HEK293 (cell line): ENCODE data around the gene MYOZ1.

Experiments
- CTCF ChIA-PET: fragments of 350-600 bp; formaldehyde crosslinking; extraction: SDS; loops from one replicate; lab custom pipeline; 2021; ENCODE audit warnings: antibody characterized with exemption; lab: Yijun Ruan, JAX
- POLR2A ChIA-PET: fragments of 300-600 bp; formaldehyde crosslinking; extraction: SDS; loops from one replicate; lab custom pipeline; 2020; ENCODE audit warnings: antibody characterized with exemption, inconsistent platforms; lab: Yijun Ruan, JAX
- H3K27ac ChIP-seq: fragments of 200-500 bp; sonication (Bioruptor generic); 2 replicates; pipeline ENCODE4 v1.5.1; 2014; ENCODE audit warnings: low read depth, low read length, control low read depth, inconsistent platforms; ENCODE audit errors: extremely low read depth
- H3K36me3 ChIP-seq, 2 experiments: fragments of 200-500 bp in 1 of 2; sonication (Bioruptor generic) in 1 of 2; 1 replicate in 1 of 2; 2 replicates in 1 of 2; pipeline ENCODE4 v1.5.1; 2014 to 2017; ENCODE audit warnings: inconsistent platforms in 2 of 2, low read length in 2 of 2; ENCODE audit not compliant: control insufficient read depth in 2 of 2, insufficient read depth in 1 of 2
- H3K4me1 ChIP-seq: fragments of 200-500 bp; sonication (Bioruptor generic); 2 replicates; pipeline ENCODE4 v1.5.1; 2014; ENCODE audit warnings: mild to moderate bottlenecking, low read length, inconsistent platforms; ENCODE audit not compliant: control insufficient read depth, insufficient read depth
- H3K4me3 ChIP-seq: 2 replicates; pipeline ENCODE4 v1.5.1; 2011; ENCODE audit warnings: low read depth, mild to moderate bottlenecking, control low read depth, low read length, moderate library complexity
- H3K9me3 ChIP-seq: fragments of 200-500 bp; sonication (Bioruptor generic); 2 replicates; pipeline ENCODE4 v1.5.1; 2014; ENCODE audit warnings: low read depth, low read length, inconsistent platforms; ENCODE audit not compliant: control insufficient read depth, insufficient read depth
- GLI2 ChIP-seq: fragments of 450-650 bp; formaldehyde crosslinking; IDR thresholded peaks from 2 replicates; pipeline ENCODE4; 2017; ENCODE audit warnings: missing biosample characterization, missing genetic modification characterization, low read depth, borderline replicate concordance
- KLF10 ChIP-seq: fragments of 450-650 bp; IDR thresholded peaks from 2 replicates; pipeline ENCODE4 v1.5.1; 2018; ENCODE audit warnings: missing biosample characterization, mild to moderate bottlenecking, missing genetic modification characterization
- YY2 ChIP-seq: fragments of 450-650 bp; formaldehyde crosslinking; IDR thresholded peaks from 2 replicates; pipeline ENCODE4 v1.5.1; 2016; ENCODE audit warnings: missing biosample characterization, missing genetic modification characterization
- ZFP3 ChIP-seq: fragments of 450-650 bp; formaldehyde crosslinking; IDR thresholded peaks from 2 replicates; pipeline ENCODE4 v1.5.1; 2016; ENCODE audit warnings: low read depth, missing biosample characterization, missing genetic modification characterization
- ZFP69B ChIP-seq: fragments of 450-650 bp; formaldehyde crosslinking; IDR thresholded peaks from 2 replicates; pipeline ENCODE4 v1.5.1; 2016; ENCODE audit warnings: missing biosample characterization, missing genetic modification characterization
- ZNF292 ChIP-seq: fragments of 450-650 bp; formaldehyde crosslinking; IDR thresholded peaks from 2 replicates; pipeline ENCODE4 v1.5.1; 2016; ENCODE audit warnings: low read depth, missing biosample characterization, missing genetic modification characterization, borderline replicate concordance
- ZNF366 ChIP-seq: fragments of 450-650 bp; formaldehyde crosslinking; conservative IDR thresholded peaks from 2 replicates; pipeline ENCODE4 v1.5.1; 2016; ENCODE audit warnings: missing biosample characterization, missing genetic modification characterization
- ZNF37A ChIP-seq: fragments of 450-650 bp; IDR thresholded peaks from 2 replicates; pipeline ENCODE4 v1.5.1; 2018; ENCODE audit warnings: missing biosample characterization, missing genetic modification characterization
- ZNF404 ChIP-seq: fragments of 450-650 bp; formaldehyde crosslinking; IDR thresholded peaks from 2 replicates; pipeline ENCODE4 v1.5.1; 2017; ENCODE audit warnings: missing biosample characterization, missing genetic modification characterization
- ZNF433 ChIP-seq: fragments of 450-650 bp; formaldehyde crosslinking; IDR thresholded peaks from 2 replicates; pipeline ENCODE4 v1.5.1; 2016; ENCODE audit warnings: missing biosample characterization, missing genetic modification characterization, low read depth
- ZNF548 ChIP-seq: fragments of 450-650 bp; formaldehyde crosslinking; IDR thresholded peaks from 2 replicates; pipeline ENCODE4 v1.5.1; 2016; ENCODE audit warnings: missing biosample characterization, missing genetic modification characterization
- ZNF610 ChIP-seq: fragments of 450-650 bp; formaldehyde crosslinking; IDR thresholded peaks from 2 replicates; pipeline ENCODE4 v1.5.1; 2016; ENCODE audit warnings: missing biosample characterization, missing genetic modification characterization, borderline replicate concordance
- ZNF777 ChIP-seq: fragments of 450-650 bp; formaldehyde crosslinking; IDR thresholded peaks from 2 replicates; pipeline ENCODE4 v1.5.1; 2017; ENCODE audit warnings: missing biosample characterization, missing genetic modification characterization, borderline replicate concordance
- ZNF792 ChIP-seq: fragments of 450-650 bp; formaldehyde crosslinking; IDR thresholded peaks from 2 replicates; pipeline ENCODE4 v1.5.1; 2016; ENCODE audit warnings: missing biosample characterization, missing genetic modification characterization
- ZNF837 ChIP-seq: fragments of 450-650 bp; formaldehyde crosslinking; IDR thresholded peaks from 2 replicates; pipeline ENCODE4 v1.5.1; 2016; ENCODE audit warnings: missing biosample characterization, missing genetic modification characterization
- TF ChIP-seq, protein P1 (sequence below): IDR thresholded peaks from 2 replicates; pipeline ENCODE4 v1.6.1; 2011; ENCODE audit warnings: mild to moderate bottlenecking, low read depth, low read length, borderline replicate concordance
- TF ChIP-seq, protein P2 (sequence below): fragments of 450-650 bp; formaldehyde crosslinking; IDR thresholded peaks from 2 replicates; pipeline ENCODE4 v1.5.1; 2016; ENCODE audit warnings: missing biosample characterization, missing genetic modification characterization, borderline replicate concordance
- TF ChIP-seq, protein P3 (sequence below): fragments of 450-650 bp; formaldehyde crosslinking; IDR thresholded peaks from 2 replicates; pipeline ENCODE4; 2016; ENCODE audit warnings: missing biosample characterization, missing genetic modification characterization
- TF ChIP-seq, protein P4 (sequence below): fragments of 450-650 bp; IDR thresholded peaks from 2 replicates; pipeline ENCODE4 v1.5.1; 2018; ENCODE audit warnings: missing biosample characterization, missing genetic modification characterization

MYOZ1 gene

DNA sequence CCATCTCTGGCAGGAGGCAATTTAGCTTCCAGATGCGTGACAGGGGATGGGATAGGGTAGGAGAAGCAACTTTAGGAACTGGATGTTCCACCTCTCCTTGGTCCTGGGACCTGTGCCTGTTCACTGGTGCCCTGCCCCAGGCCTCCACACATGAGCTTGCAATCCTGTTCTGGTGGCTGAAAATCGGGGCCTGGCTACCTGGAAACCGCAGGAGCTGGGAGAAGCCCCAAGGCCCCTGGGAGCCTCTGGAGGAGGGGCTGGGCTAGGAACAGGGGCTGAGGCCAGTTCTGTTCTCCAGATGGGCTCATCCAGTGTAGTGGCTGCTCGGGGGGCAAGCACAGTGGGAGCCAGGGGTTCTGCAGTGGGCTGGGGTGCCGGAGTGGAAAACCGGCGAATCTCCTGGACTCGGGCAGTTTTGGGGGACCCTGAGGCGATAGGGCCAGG lies 5.3 kb upstream of the MYOZ1 start:
- Histone ChIP-seq H3K27ac (no peak overlapping the region), H3K4me1 (no peaks in the 10 kb centered on the region), H3K4me3 (no peak overlapping the region), H3K9me3 (no peaks in the 10 kb centered on the region), H3K36me3 (no peaks in the 10 kb centered on the region)
- TF ChIP-seq, protein P1, sequence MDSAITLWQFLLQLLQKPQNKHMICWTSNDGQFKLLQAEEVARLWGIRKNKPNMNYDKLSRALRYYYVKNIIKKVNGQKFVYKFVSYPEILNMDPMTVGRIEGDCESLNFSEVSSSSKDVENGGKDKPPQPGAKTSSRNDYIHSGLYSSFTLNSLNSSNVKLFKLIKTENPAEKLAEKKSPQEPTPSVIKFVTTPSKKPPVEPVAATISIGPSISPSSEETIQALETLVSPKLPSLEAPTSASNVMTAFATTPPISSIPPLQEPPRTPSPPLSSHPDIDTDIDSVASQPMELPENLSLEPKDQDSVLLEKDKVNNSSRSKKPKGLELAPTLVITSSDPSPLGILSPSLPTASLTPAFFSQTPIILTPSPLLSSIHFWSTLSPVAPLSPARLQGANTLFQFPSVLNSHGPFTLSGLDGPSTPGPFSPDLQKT = no peak
- TF ChIP-seq YY2 (tag by site-specific recombination) (no peak), ZNF37A (tag by site-specific recombination) (no peak), ZNF792 (no peak)
- TF ChIP-seq, protein P2, sequence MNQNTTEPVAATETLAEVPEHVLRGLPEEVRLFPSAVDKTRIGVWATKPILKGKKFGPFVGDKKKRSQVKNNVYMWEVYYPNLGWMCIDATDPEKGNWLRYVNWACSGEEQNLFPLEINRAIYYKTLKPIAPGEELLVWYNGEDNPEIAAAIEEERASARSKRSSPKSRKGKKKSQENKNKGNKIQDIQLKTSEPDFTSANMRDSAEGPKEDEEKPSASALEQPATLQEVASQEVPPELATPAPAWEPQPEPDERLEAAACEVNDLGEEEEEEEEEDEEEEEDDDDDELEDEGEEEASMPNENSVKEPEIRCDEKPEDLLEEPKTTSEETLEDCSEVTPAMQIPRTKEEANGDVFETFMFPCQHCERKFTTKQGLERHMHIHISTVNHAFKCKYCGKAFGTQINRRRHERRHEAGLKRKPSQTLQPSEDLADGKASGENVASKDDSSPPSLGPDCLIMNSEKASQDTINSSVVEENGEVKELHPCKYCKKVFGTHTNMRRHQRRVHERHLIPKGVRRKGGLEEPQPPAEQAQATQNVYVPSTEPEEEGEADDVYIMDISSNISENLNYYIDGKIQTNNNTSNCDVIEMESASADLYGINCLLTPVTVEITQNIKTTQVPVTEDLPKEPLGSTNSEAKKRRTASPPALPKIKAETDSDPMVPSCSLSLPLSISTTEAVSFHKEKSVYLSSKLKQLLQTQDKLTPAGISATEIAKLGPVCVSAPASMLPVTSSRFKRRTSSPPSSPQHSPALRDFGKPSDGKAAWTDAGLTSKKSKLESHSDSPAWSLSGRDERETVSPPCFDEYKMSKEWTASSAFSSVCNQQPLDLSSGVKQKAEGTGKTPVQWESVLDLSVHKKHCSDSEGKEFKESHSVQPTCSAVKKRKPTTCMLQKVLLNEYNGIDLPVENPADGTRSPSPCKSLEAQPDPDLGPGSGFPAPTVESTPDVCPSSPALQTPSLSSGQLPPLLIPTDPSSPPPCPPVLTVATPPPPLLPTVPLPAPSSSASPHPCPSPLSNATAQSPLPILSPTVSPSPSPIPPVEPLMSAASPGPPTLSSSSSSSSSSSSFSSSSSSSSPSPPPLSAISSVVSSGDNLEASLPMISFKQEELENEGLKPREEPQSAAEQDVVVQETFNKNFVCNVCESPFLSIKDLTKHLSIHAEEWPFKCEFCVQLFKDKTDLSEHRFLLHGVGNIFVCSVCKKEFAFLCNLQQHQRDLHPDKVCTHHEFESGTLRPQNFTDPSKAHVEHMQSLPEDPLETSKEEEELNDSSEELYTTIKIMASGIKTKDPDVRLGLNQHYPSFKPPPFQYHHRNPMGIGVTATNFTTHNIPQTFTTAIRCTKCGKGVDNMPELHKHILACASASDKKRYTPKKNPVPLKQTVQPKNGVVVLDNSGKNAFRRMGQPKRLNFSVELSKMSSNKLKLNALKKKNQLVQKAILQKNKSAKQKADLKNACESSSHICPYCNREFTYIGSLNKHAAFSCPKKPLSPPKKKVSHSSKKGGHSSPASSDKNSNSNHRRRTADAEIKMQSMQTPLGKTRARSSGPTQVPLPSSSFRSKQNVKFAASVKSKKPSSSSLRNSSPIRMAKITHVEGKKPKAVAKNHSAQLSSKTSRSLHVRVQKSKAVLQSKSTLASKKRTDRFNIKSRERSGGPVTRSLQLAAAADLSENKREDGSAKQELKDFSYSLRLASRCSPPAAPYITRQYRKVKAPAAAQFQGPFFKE (tag by site-specific recombination) = no peak
- POLR2A ChIA-PET = no interaction called here
- CTCF ChIA-PET = interaction anchor here (1.0 to 9.1 kb wide), 2 partner anchors 52 to 117 kb away, joined by 3 to 168 read pairs; no protein-coding TSS in a partner anchor

DNA sequence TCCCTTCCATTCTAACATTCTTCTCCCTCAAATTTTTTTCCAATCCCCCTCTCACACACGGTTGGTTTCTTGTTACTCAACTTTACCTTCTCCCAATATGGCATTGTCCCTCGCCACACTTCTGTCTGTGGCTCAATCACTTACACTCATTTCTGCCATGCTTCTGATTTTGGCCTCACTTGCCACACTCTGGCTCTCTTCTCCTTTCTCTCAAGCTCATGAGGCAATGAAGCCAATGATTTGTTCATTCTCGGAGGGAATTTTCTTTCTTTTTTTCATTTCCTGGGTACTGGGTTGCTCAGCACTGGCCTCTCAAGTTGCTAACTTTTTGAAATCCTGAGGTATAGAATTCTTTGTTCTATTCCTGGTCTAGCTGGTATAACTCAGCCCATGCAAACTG lies 4.0 kb upstream of the MYOZ1 start:
- ChIA-PET CTCF (interaction anchor here (0.8 to 9.1 kb wide), 8 partner anchors 10 to 233 kb away, joined by 3 to 168 read pairs (median 6); no protein-coding TSS in a partner anchor), POLR2A (no interaction called here)
- Histone ChIP-seq H3K4me3 (no peak overlapping the region), H3K4me1 (no peaks in the 10 kb centered on the region), H3K9me3 (no peaks in the 10 kb centered on the region), H3K36me3 (no peaks in the 10 kb centered on the region), H3K27ac (no peak overlapping the region)
- TF ChIP-seq KLF10 (no peak), ZNF366 (tag by site-specific recombination) (no peak), ZNF548 (no peak), ZNF837 (no peak), ZNF433 (tag by site-specific recombination) (no peak), ZFP69B (tag by site-specific recombination) (no peak), GLI2 (no peak), ZNF610 (tag by site-specific recombination) (no peak), ZFP3 (no peak), ZNF404 (no peak), ZNF292 (no peak), ZNF777 (no peak)
- TF ChIP-seq, protein P3, sequence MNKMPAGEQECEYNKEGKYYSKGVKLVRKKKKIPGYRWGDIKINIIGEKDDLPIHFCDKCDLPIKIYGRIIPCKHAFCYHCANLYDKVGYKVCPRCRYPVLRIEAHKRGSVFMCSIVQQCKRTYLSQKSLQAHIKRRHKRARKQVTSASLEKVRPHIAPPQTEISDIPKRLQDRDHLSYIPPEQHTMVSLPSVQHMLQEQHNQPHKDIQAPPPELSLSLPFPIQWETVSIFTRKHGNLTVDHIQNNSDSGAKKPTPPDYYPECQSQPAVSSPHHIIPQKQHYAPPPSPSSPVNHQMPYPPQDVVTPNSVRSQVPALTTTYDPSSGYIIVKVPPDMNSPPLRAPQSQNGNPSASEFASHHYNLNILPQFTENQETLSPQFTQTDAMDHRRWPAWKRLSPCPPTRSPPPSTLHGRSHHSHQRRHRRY (tag by site-specific recombination) = no peak
- TF ChIP-seq, protein P4, sequence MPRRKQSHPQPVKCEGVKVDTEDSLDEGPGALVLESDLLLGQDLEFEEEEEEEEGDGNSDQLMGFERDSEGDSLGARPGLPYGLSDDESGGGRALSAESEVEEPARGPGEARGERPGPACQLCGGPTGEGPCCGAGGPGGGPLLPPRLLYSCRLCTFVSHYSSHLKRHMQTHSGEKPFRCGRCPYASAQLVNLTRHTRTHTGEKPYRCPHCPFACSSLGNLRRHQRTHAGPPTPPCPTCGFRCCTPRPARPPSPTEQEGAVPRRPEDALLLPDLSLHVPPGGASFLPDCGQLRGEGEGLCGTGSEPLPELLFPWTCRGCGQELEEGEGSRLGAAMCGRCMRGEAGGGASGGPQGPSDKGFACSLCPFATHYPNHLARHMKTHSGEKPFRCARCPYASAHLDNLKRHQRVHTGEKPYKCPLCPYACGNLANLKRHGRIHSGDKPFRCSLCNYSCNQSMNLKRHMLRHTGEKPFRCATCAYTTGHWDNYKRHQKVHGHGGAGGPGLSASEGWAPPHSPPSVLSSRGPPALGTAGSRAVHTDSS (tag by site-specific recombination) = no peak
